Aorta (tissue), 5 donors: Measurements from ENCODE around the gene CTSF. TPM values are rescaled to one million over a fixed set of nuclear protein-coding genes. Genes with fewer than 3 reads are reported as not detected.
A peak's percentile ranks its signal among the peaks of the same experiment; 100 is the strongest.

Experiments
- ATAC-seq: fragments of 200-7000 bp; cut with Tn5 transposase; one replicate; pipeline ENCODE4 v1.9.1; 2022; ENCODE audit warnings: moderate library complexity; ENCODE audit not compliant: low FRiP score
- DNase-seq, 2 donors: peaks; one replicate each; pipeline ENCODE4 v3.0.0-alpha.2; 2020
- H3K27ac ChIP-seq, 2 donors: one replicate each; pipeline ENCODE4 v1.5.1; 2013; ENCODE audit warnings: low read length in 2 of 2, mild to moderate bottlenecking in 2 of 2, moderate library complexity in 2 of 2, control low read depth in 1 of 2, inconsistent platforms in 1 of 2, low read depth in 1 of 2
- H3K27me3 ChIP-seq, 2 donors: one replicate each; pipeline ENCODE4 v1.6.1; 2013; ENCODE audit warnings: control low read depth in 1 of 2, low read length in 1 of 2, mild to moderate bottlenecking in 1 of 2, moderate library complexity in 1 of 2; ENCODE audit not compliant: insufficient read depth in 2 of 2, control insufficient read depth in 1 of 2
- H3K36me3 ChIP-seq, 2 donors: one replicate each; pipeline ENCODE4 v1.6.1; 2013; ENCODE audit warnings: control low read depth in 1 of 2, low read length in 1 of 2, mild to moderate bottlenecking in 1 of 2; ENCODE audit not compliant: insufficient read depth in 2 of 2, control insufficient read depth in 1 of 2
- H3K4me1 ChIP-seq, 2 donors: one replicate each; pipeline ENCODE4 v1.6.1; 2013; ENCODE audit warnings: low read length in 2 of 2, control low read depth in 1 of 2, mild to moderate bottlenecking in 1 of 2, moderate library complexity in 1 of 2; ENCODE audit not compliant: insufficient read depth in 2 of 2, control insufficient read depth in 1 of 2
- H3K4me3 ChIP-seq, 2 donors: one replicate each; pipeline ENCODE4 v1.5.1; 2013; ENCODE audit warnings: low read length in 2 of 2, control low read depth in 1 of 2, mild to moderate bottlenecking in 1 of 2
- H3K9me3 ChIP-seq: one replicate; pipeline ENCODE4 v1.6.1; 2013; ENCODE audit warnings: mild to moderate bottlenecking, low read length; ENCODE audit not compliant: control insufficient read depth
- WGBS, 2 donors: extraction: QIAGEN DNeasy Blood & Tissue Kit; methylation state at CpG; one replicate each; pipeline ENCODE4 v1.1.7; 2013; 5-methylcytosine and 5-hydroxymethylcytosine counted together
- intact Hi-C, 2 donors: fragments of 100-400 bp; cut with DNase I; formaldehyde crosslinking; loops; one replicate each; pipeline versions ENCODE4 v1.14.2 to v1.15.0; 2022
- polyA plus RNA-seq, 2 donors: library from polyadenylated mRNA; stranded (reverse); fragments of 200-250 nt; gene quantifications; one replicate each; pipeline ENCODE4 v1.2.3, GENCODE V29; 2013
- total RNA-seq, 2 donors: library from RNA; stranded (reverse); fragmentation: NEBNext Ultra II Directional; extraction: Animal tissue kit (Norgen Biotek cat#: 25700); gene quantifications; one replicate each; pipeline ENCODE4 v1.2.1, GENCODE V29; 2021
- donor health status: healthy with polysubstance abuse.
- donor health status: Bipolar disorder and iron deficiency.
- donor health status: DM: no; HTN: no; CAD: no.
- donor health status: DM: no; HTN: no; CAD: no.
- donor health status: DM: yes; HTN: yes; CAD: no.

The CTSF gene
- total and polyA plus RNA-seq, 4 donors, result 38.3 to 110 (median 75.3) TPM

- intact Hi-C loops, result no loop called here
- H3K27ac ChIP-seq, result no peak overlapping the region
- H3K4me1 ChIP-seq, result no peaks in the 10 kb centered on the region
- no peaks in the 10 kb centered on the region for H3K36me3 ChIP-seq
- H3K4me3 ChIP-seq, result no peak overlapping the region
- H3K9me3 ChIP-seq, result no peaks in the 10 kb centered on the region
- ATAC-seq, result no peak
- no peak for DNase-seq
- no peaks in the 10 kb centered on the region for H3K27me3 ChIP-seq
- 83 to 84% methylated on average over 16 of the region's 16 CpGs for whole genome bisulfite sequencing, 2 donors
These were observed 29.1 kb downstream of the CTSF start for GRCh38 chr11:66539170-66539869.

- intact Hi-C loops, result no loop called here
These were observed 35.6 kb downstream of the CTSF start for GRCh38 chr11:66532784-66533183.

GRCh38 chr11:66531841-66532240, 36.6 kb downstream of the CTSF start:
- intact Hi-C loops, result no loop called here
- 93 to 98% methylated on average over 10 to 11 of the region's 11 CpGs for WGBS, 2 donors
- no peak overlapping the region for H3K4me3 ChIP-seq
- H3K36me3 ChIP-seq, result no peaks in the 10 kb centered on the region
- H3K9me3 ChIP-seq, result no peaks in the 10 kb centered on the region
- H3K4me1 ChIP-seq, result no peaks in the 10 kb centered on the region
- no peak overlapping the region for H3K27ac ChIP-seq
- ATAC-seq, result no peak
- DNase-seq, result peak in 1 of 2 donors; percentile 24
- no peaks in the 10 kb centered on the region for H3K27me3 ChIP-seq

More at GRCh38 chr11:66532784-66533183, 35.6 kb downstream of the CTSF start:
- Histone ChIP-seq H3K9me3 (no peaks in the 10 kb centered on the region), H3K4me1 (no peaks in the 10 kb centered on the region), H3K27me3 (no peaks in the 10 kb centered on the region), H3K36me3 (no peaks in the 10 kb centered on the region), H3K4me3 (no peak overlapping the region), H3K27ac (no peak overlapping the region)
- 78 to 79% methylated on average over 6 of the region's 6 CpGs for WGBS, 2 donors
- DNase-seq, result no peak
- no peak for ATAC-seq

- 79 to 90% methylated on average over 10 of the region's 10 CpGs for WGBS, 2 donors
- H3K36me3 ChIP-seq, result no peaks in the 10 kb centered on the region
- H3K9me3 ChIP-seq, result no peaks in the 10 kb centered on the region
- H3K4me3 ChIP-seq, result no peak overlapping the region
- no peaks in the 10 kb centered on the region for H3K4me1 ChIP-seq
- peak in 1 of 2 donors; percentile 29 for DNase-seq
- no peaks in the 10 kb centered on the region for H3K27me3 ChIP-seq
- H3K27ac ChIP-seq, result no peak overlapping the region
- ATAC-seq, result no peak
- intact Hi-C loops, result no loop called here
These were observed 37.3 kb downstream of the CTSF start for GRCh38 chr11:66530927-66531709.

GRCh38 chr11:66529655-66530054, 38.8 kb downstream of the CTSF start:
- DNase-seq (peak in 1 of 2 donors; percentile 41), ATAC-seq (peak; percentile 28)
- Histone ChIP-seq H3K9me3 (no peaks in the 10 kb centered on the region), H3K4me3 (no peak overlapping the region), H3K4me1 (no peaks in the 10 kb centered on the region), H3K27ac (no peak overlapping the region), H3K36me3 (no peaks in the 10 kb centered on the region), H3K27me3 (no peaks in the 10 kb centered on the region)
- WGBS, 2 donors, result 79 to 89% methylated on average over 13 of the region's 13 CpGs
- intact Hi-C loops, result no loop called here

- Histone ChIP-seq H3K36me3 (no peaks in the 10 kb centered on the region), H3K9me3 (no peaks in the 10 kb centered on the region), H3K27ac (no peak overlapping the region), H3K27me3 (no peaks in the 10 kb centered on the region), H3K4me1 (no peaks in the 10 kb centered on the region), H3K4me3 (no peak overlapping the region)
- intact Hi-C loops, result no loop called here
- DNase-seq (no peak), ATAC-seq (peak; percentile 13)
- WGBS, 2 donors, result 77% methylated on average over 10 of the region's 10 CpGs
These were observed 39.3 kb downstream of the CTSF start for GRCh38 chr11:66529069-66529468.

GRCh38 chr11:66524304-66525040, 43.9 kb downstream of the CTSF start:
- no peak for DNase-seq
- Histone ChIP-seq H3K27me3 (no peaks in the 10 kb centered on the region), H3K4me3 (no peak overlapping the region), H3K36me3 (peaks cover 0 to 1% of the 10 kb centered on the region in 2 donors), H3K27ac (no peak overlapping the region), H3K9me3 (no peaks in the 10 kb centered on the region), H3K4me1 (no peaks in the 10 kb centered on the region)
- WGBS, 2 donors, result 81 to 82% methylated on average over 9 to 10 of the region's 10 CpGs
- ATAC-seq, result no peak
- intact Hi-C loops, result no loop called here

GRCh38 chr11:66523611-66524010, 44.8 kb downstream of the CTSF start:
- peak; percentile 19 for ATAC-seq
- no peak overlapping the region for H3K27ac ChIP-seq
- H3K4me1 ChIP-seq, result no peaks in the 10 kb centered on the region
- peaks cover 0 to 1% of the 10 kb centered on the region in 2 donors for H3K36me3 ChIP-seq
- DNase-seq, result no peak
- no peaks in the 10 kb centered on the region for H3K9me3 ChIP-seq
- WGBS, 2 donors, result 91 to 92% methylated on average over 11 of the region's 11 CpGs
- intact Hi-C loops, result no loop called here
- H3K4me3 ChIP-seq, result no peak overlapping the region
- H3K27me3 ChIP-seq, result no peaks in the 10 kb centered on the region
